ENCODE results near the gene TNRC6B.

The TNRC6B gene

GRCh38 chr22:40265783-40266182 lies 88.1 kb downstream of the TNRC6B start:
- Histone ChIP-seq H3F3A (ENCODE audit: insufficient read depth, low read length) (no peaks in the 10 kb centered on the region), H3K4me3 (ENCODE audit: low read depth, low read length, poor library complexity, severe bottlenecking) (no peak overlapping the region), H3K27me3 (ENCODE audit: insufficient read depth, low read length) (no peaks in the 10 kb centered on the region), H3K4me1 (ENCODE audit: insufficient read depth, low read length, severe bottlenecking) (no peaks in the 10 kb centered on the region), H3K4me2 (ENCODE audit: low read length) (no peak overlapping the region), H3K9ac (ENCODE audit: low read length) (no peak overlapping the region), H3K9me3 (ENCODE audit: low read length) (no peaks in the 10 kb centered on the region), H3K79me2 (ENCODE audit: insufficient read depth, low read length) (no peaks in the 10 kb centered on the region), H3K9me2 (ENCODE audit: low read depth, low read length) (no peaks in the 10 kb centered on the region), H2AFZ (ENCODE audit: low read length) (no peak overlapping the region), H4K20me1 (ENCODE audit: insufficient read depth, low read length) (no peaks in the 10 kb centered on the region), H3K27ac (ENCODE audit: low read depth, low read length, poor library complexity, severe bottlenecking) (no peak overlapping the region), H3K36me3 (ENCODE audit: insufficient read depth, low read length) (peaks cover 81% of the 10 kb centered on the region)
- TF ChIP-seq CTCF (IDR thresholded peaks at IDR 0.05; ENCODE audit: low read length): no peak
- no peak for TF ChIP-seq EZH2 (IDR thresholded peaks at IDR 0.05; ENCODE audit: borderline replicate concordance, low read length)

DNA sequence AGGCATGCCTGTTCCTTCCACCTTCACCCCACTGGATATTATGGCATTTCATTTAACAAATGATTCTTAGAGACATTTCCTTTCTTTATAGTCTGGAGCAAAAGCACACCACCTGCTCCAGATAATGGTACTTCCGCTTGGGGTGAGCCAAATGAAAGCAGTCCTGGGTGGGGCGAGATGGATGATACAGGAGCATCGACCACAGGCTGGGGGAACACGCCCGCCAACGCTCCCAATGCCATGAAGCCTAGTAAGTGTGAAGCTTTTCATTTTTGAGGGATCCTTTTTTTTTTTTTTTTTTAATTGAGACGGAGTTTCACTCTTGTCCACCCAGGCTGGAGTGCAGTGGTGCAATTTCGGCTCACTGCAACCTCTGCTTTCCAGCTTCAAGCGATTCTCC lies 92.3 kb downstream of the TNRC6B start:
- H3F3A ChIP-seq (ENCODE audit: insufficient read depth, low read length): no peaks in the 10 kb centered on the region
- H3K4me2 ChIP-seq (ENCODE audit: low read length): no peak overlapping the region

GRCh38 chr22:40270748-40271373 lies 93.1 kb downstream of the TNRC6B start:
- H3K9ac ChIP-seq (ENCODE audit: low read length): no peak overlapping the region
- no peaks in the 10 kb centered on the region for H3K79me2 ChIP-seq (ENCODE audit: insufficient read depth, low read length)
- H3K27ac ChIP-seq (ENCODE audit: low read depth, low read length, poor library complexity, severe bottlenecking): no peak overlapping the region
- H4K20me1 ChIP-seq (ENCODE audit: insufficient read depth, low read length): no peaks in the 10 kb centered on the region
- H2AFZ ChIP-seq (ENCODE audit: low read length): no peak overlapping the region
- no peak overlapping the region for H3K4me2 ChIP-seq (ENCODE audit: low read length)
- H3K27me3 ChIP-seq (ENCODE audit: insufficient read depth, low read length): no peaks in the 10 kb centered on the region
- H3F3A ChIP-seq (ENCODE audit: insufficient read depth, low read length): no peaks in the 10 kb centered on the region
- TF ChIP-seq EZH2 (IDR thresholded peaks at IDR 0.05; ENCODE audit: borderline replicate concordance, low read length) (no peak), CTCF (IDR thresholded peaks at IDR 0.05; ENCODE audit: low read length) (no peak)
- H3K4me3 ChIP-seq (ENCODE audit: low read depth, low read length, poor library complexity, severe bottlenecking): no peak overlapping the region
- peaks cover 7% of the 10 kb centered on the region for H3K4me1 ChIP-seq (ENCODE audit: insufficient read depth, low read length, severe bottlenecking)
- no peaks in the 10 kb centered on the region for H3K9me3 ChIP-seq (ENCODE audit: low read length)
- H3K9me2 ChIP-seq (ENCODE audit: low read depth, low read length): no peaks in the 10 kb centered on the region
- peaks cover 84% of the 10 kb centered on the region for H3K36me3 ChIP-seq (ENCODE audit: insufficient read depth, low read length)

More for the DNA sequence above, 92.3 kb downstream of the TNRC6B start:
- H3K9me2 ChIP-seq (ENCODE audit: low read depth, low read length): no peaks in the 10 kb centered on the region
- H3K4me3 ChIP-seq (ENCODE audit: low read depth, low read length, poor library complexity, severe bottlenecking): no peak overlapping the region
- H3K36me3 ChIP-seq (ENCODE audit: insufficient read depth, low read length): peaks cover 86% of the 10 kb centered on the region
- H3K27ac ChIP-seq (ENCODE audit: low read depth, low read length, poor library complexity, severe bottlenecking): no peak overlapping the region
- no peaks in the 10 kb centered on the region for H3K79me2 ChIP-seq (ENCODE audit: insufficient read depth, low read length)
- no peaks in the 10 kb centered on the region for H3K9me3 ChIP-seq (ENCODE audit: low read length)
- H3K4me1 ChIP-seq (ENCODE audit: insufficient read depth, low read length, severe bottlenecking): no peaks in the 10 kb centered on the region
- no peaks in the 10 kb centered on the region for H4K20me1 ChIP-seq (ENCODE audit: insufficient read depth, low read length)
- no peaks in the 10 kb centered on the region for H3K27me3 ChIP-seq (ENCODE audit: insufficient read depth, low read length)
- H3K9ac ChIP-seq (ENCODE audit: low read length): no peak overlapping the region
- no peak overlapping the region for H2AFZ ChIP-seq (ENCODE audit: low read length)
- TF ChIP-seq CTCF (IDR thresholded peaks at IDR 0.05; ENCODE audit: low read length) (no peak), EZH2 (IDR thresholded peaks at IDR 0.05; ENCODE audit: borderline replicate concordance, low read length) (no peak)

Data from OCI-LY1 (cell line).